Liver (tissue), 9 donors: ENCODE results near the gene PKHD1. TPM values are rescaled to one million over a fixed set of nuclear protein-coding genes. Genes with fewer than 3 reads are reported as not detected.
A peak's percentile ranks its signal among the peaks of the same experiment; 100 is the strongest.

Experiments
- DNase-seq: peaks from one replicate; pipeline ENCODE4 v3.0.0-alpha.2; 2017; ENCODE audit warnings: low spot score
- H3K27ac ChIP-seq, 2 donors: one replicate each; pipeline ENCODE4 v1.7.0; 2013; ENCODE audit warnings: inconsistent platforms in 2 of 2, low read length in 2 of 2, control low read depth in 1 of 2, low read depth in 1 of 2, mild to moderate bottlenecking in 1 of 2
- H3K27me3 ChIP-seq, 4 donors: one replicate each; pipeline versions ENCODE4 v1.6.1 to v1.7.0; 2013; ENCODE audit warnings: low read length in 3 of 4, inconsistent platforms in 1 of 4, mild to moderate bottlenecking in 1 of 4, moderate library complexity in 1 of 4; ENCODE audit not compliant: control insufficient read depth in 4 of 4, insufficient read depth in 4 of 4
- H3K36me3 ChIP-seq, 4 donors: one replicate each; pipeline versions ENCODE4 v1.6.1 to v1.7.0; 2013; ENCODE audit warnings: low read length in 3 of 4, mild to moderate bottlenecking in 3 of 4, low read depth in 1 of 4, moderate library complexity in 1 of 4; ENCODE audit not compliant: control insufficient read depth in 4 of 4, insufficient read depth in 3 of 4
- H3K4me1 ChIP-seq, 4 donors: one replicate each; pipeline versions ENCODE4 v1.6.1 to v1.7.0; 2013; ENCODE audit warnings: low read length in 3 of 4, mild to moderate bottlenecking in 3 of 4, moderate library complexity in 1 of 4; ENCODE audit not compliant: control insufficient read depth in 4 of 4, insufficient read depth in 4 of 4
- H3K4me3 ChIP-seq, 3 donors: one replicate each; pipeline versions ENCODE4 v1.6.1 to v1.7.0; 2013; ENCODE audit warnings: low read length in 3 of 3, control low read depth in 1 of 3, low read depth in 1 of 3, mild to moderate bottlenecking in 1 of 3
- H3K9ac ChIP-seq, 2 donors: one replicate each; pipeline ENCODE4 v1.7.0; 2013; ENCODE audit warnings: low read length in 2 of 2, mild to moderate bottlenecking in 2 of 2, moderate library complexity in 2 of 2, control low read depth in 1 of 2, low read depth in 1 of 2
- H3K9me3 ChIP-seq, 4 donors: one replicate each; pipeline versions ENCODE4 v1.6.1 to v1.7.0; 2013; ENCODE audit warnings: low read length in 3 of 4; ENCODE audit not compliant: control insufficient read depth in 4 of 4
- EGR1 ChIP-seq, 2 donors: IDR thresholded peaks; 2 replicates each; pipeline ENCODE4 v1.6.1; 2016 to 2018; ENCODE audit warnings: antibody characterized with exemption in 2 of 2, low read depth in 2 of 2
- FOXA1 ChIP-seq: IDR thresholded peaks from 2 replicates; pipeline ENCODE4 v1.6.1; 2016; ENCODE audit warnings: antibody characterized with exemption
- FOXA2 ChIP-seq: IDR thresholded peaks from 2 replicates; pipeline ENCODE4 v1.6.1; 2016; ENCODE audit warnings: antibody characterized with exemption
- GABPA ChIP-seq, 2 donors: IDR thresholded peaks in 1 of 2; conservative IDR thresholded peaks in 1 of 2; 2 replicates each; pipeline ENCODE4 v1.6.1; 2016; ENCODE audit warnings: antibody characterized with exemption in 2 of 2, mild to moderate bottlenecking in 1 of 2, moderate library complexity in 1 of 2
- HNF4A ChIP-seq, 2 donors: conservative IDR thresholded peaks; 2 replicates each; pipeline ENCODE4 v1.6.1; 2016; ENCODE audit warnings: antibody characterized with exemption in 2 of 2, mild to moderate bottlenecking in 2 of 2
- HNF4G ChIP-seq: IDR thresholded peaks from 2 replicates; pipeline ENCODE4 v1.6.1; 2016; ENCODE audit warnings: antibody characterized with exemption
- JUND ChIP-seq, 2 donors: IDR thresholded peaks; 2 replicates each; pipeline ENCODE4 v1.6.1; 2016; ENCODE audit warnings: antibody characterized with exemption in 2 of 2
- NR2F2 ChIP-seq: IDR thresholded peaks from 2 replicates; pipeline ENCODE4 v1.6.1; 2016; ENCODE audit warnings: antibody characterized with exemption
- RAD21 ChIP-seq, 2 donors: IDR thresholded peaks; 2 replicates each; pipeline ENCODE4 v1.6.1; 2016; ENCODE audit warnings: antibody characterized with exemption in 2 of 2, mild to moderate bottlenecking in 2 of 2
- RXRA ChIP-seq, 2 donors: IDR thresholded peaks; 2 replicates each; pipeline ENCODE4 v1.6.1; 2017 to 2018; ENCODE audit warnings: antibody characterized with exemption in 2 of 2, mild to moderate bottlenecking in 1 of 2
- SP1 ChIP-seq: IDR thresholded peaks from 2 replicates; pipeline ENCODE4 v1.6.1; 2018; ENCODE audit warnings: antibody characterized with exemption, mild to moderate bottlenecking
- TAF1 ChIP-seq: conservative IDR thresholded peaks from 2 replicates; pipeline ENCODE4 v1.6.1; 2016; ENCODE audit warnings: antibody characterized with exemption, mild to moderate bottlenecking
- YY1 ChIP-seq: IDR thresholded peaks from 2 replicates; pipeline ENCODE4 v1.6.1; 2016; ENCODE audit warnings: antibody characterized with exemption, mild to moderate bottlenecking
- WGBS: extraction: QIAGEN DNeasy Blood & Tissue Kit; methylation state at CpG from one replicate; pipeline ENCODE4 v1.1.7; 2013; 5-methylcytosine and 5-hydroxymethylcytosine counted together
- polyA plus RNA-seq, 2 donors: library from polyadenylated mRNA; stranded (reverse) in 1 of 2; unstranded in 1 of 2; fragments of 200-250 nt in 1 of 2; fragments of >200 nt in 1 of 2; fragmentation: Nextera tagmentation in 1 of 2; extraction: Ambion mirVana in 1 of 2; gene quantifications; one replicate each; pipeline versions ENCODE4 v1.2.1 to v1.2.3, GENCODE V29; 2013 to 2015
- total RNA-seq, 2 donors: library from RNA; depleted of rRNA; stranded (reverse); fragments of >200 nt; gene quantifications; one replicate each; pipeline ENCODE4 v1.2.3, GENCODE V29; 2014
- TF ChIP-seq, protein P1 (sequence below): fragments of 150-350 bp; IDR thresholded peaks from 2 replicates; pipeline ENCODE4 v1.5.1; 2017; ENCODE audit warnings: improper control_type of control experiment, low read depth, low read length; ENCODE audit not compliant: missing input control
- TF ChIP-seq, protein P2 (sequence below): IDR thresholded peaks from 2 replicates; pipeline ENCODE4 v1.6.1; 2016; ENCODE audit warnings: antibody characterized with exemption, mild to moderate bottlenecking
- TF ChIP-seq, protein P3 (sequence below): IDR thresholded peaks from 2 replicates; pipeline ENCODE4 v1.6.1; 2016; ENCODE audit warnings: antibody characterized with exemption
- donor health status: healthy.
- donor health status: healthy.
- donor health status: healthy.
- donor health status: healthy.
- donor health status: healthy.

The PKHD1 gene
- total and polyA plus RNA-seq, 4 donors, result 0.45 to 10.6 (median 3.2) TPM

DNA sequence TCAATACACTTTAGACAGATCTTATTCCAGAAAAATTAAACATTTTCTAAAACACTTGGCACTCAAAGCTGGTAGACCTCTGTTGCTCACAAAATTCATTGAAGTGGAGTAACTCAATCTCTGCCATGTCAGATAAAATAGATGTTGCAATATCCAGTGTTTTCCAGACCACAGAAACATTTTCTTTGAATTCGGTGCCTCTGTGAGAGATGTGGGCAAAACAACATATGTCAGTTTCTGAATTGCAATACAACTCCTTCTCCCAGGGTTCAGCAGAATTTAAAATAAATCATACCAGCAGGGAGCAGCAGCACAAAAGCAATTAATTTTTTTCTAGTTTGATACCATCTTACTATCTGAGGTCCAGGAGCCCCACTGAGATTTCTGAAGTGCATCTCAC is 11.3 kb upstream of the PKHD1 start:
- no peak for DNase-seq
- Histone ChIP-seq H3K27me3 (no peaks in the 10 kb centered on the region), H3K27ac (no peak overlapping the region)

DNA sequence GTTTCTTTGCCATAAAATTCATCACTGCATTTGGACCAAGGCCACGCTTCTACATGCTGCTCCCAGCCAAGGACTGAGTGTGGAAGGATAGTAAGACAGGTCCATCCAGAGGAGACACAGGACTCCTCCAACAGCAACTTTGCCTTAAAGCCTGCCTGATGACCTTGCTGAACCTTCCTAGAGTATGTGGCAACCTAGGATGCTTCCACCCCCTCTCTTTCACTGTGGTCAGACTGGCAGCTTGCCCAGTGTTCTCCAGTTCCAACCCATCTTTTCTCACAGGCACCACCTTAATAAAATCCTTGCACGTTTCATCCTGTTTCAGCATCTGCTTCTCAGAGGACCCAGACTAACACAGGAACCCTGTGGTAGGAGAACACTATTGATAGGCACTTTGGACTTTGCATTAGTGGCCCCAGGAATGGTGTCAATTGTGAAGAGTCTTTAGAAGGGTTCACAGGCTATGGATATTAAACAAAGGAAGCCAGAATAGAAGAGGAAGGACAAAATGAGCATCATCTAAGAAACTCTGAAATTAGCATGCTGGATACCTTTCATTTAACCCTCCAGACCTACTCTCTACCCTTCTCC is 2.4 kb upstream of the PKHD1 start:
- 59% methylated on average over 2 of the region's 2 CpGs for whole genome bisulfite sequencing
- Histone ChIP-seq H3K27ac (no peak overlapping the region), H3K4me1 (peaks cover 0 to 19% (median 7%) of the 10 kb centered on the region in 4 donors), H3K36me3 (no peaks in the 10 kb centered on the region), H3K9ac (no peak overlapping the region), H3K27me3 (no peaks in the 10 kb centered on the region), H3K9me3 (no peaks in the 10 kb centered on the region), H3K4me3 (no peak overlapping the region)
- DNase-seq, result no peak
- TF ChIP-seq EGR1 (IDR thresholded peaks at IDR 0.05; ENCODE audit: low read depth in 2 of 2) (peak in 1 of 2 donors; percentile 48), TAF1 (no peak), HNF4A (conservative IDR thresholded peaks at IDR 0.05) (peak; percentile 62 to 67), RXRA (IDR thresholded peaks at IDR 0.05) (peak; percentile 54 to 67)

More for the DNA sequence above, 11.3 kb upstream of the PKHD1 start:
- Histone ChIP-seq H3K4me3 (no peak overlapping the region), H3K36me3 (no peaks in the 10 kb centered on the region), H3K9me3 (no peaks in the 10 kb centered on the region), H3K4me1 (no peaks in the 10 kb centered on the region), H3K9ac (no peak overlapping the region)
- WGBS, result 24% methylated on average over 1 of the region's 1 CpG
- TF ChIP-seq, protein P1, sequence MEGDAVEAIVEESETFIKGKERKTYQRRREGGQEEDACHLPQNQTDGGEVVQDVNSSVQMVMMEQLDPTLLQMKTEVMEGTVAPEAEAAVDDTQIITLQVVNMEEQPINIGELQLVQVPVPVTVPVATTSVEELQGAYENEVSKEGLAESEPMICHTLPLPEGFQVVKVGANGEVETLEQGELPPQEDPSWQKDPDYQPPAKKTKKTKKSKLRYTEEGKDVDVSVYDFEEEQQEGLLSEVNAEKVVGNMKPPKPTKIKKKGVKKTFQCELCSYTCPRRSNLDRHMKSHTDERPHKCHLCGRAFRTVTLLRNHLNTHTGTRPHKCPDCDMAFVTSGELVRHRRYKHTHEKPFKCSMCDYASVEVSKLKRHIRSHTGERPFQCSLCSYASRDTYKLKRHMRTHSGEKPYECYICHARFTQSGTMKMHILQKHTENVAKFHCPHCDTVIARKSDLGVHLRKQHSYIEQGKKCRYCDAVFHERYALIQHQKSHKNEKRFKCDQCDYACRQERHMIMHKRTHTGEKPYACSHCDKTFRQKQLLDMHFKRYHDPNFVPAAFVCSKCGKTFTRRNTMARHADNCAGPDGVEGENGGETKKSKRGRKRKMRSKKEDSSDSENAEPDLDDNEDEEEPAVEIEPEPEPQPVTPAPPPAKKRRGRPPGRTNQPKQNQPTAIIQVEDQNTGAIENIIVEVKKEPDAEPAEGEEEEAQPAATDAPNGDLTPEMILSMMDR, result peak; percentile 38
- TF ChIP-seq JUND (IDR thresholded peaks at IDR 0.05) (no peak), RAD21 (IDR thresholded peaks at IDR 0.05) (peak; percentile 67 to 70)
- TF ChIP-seq, protein P2, sequence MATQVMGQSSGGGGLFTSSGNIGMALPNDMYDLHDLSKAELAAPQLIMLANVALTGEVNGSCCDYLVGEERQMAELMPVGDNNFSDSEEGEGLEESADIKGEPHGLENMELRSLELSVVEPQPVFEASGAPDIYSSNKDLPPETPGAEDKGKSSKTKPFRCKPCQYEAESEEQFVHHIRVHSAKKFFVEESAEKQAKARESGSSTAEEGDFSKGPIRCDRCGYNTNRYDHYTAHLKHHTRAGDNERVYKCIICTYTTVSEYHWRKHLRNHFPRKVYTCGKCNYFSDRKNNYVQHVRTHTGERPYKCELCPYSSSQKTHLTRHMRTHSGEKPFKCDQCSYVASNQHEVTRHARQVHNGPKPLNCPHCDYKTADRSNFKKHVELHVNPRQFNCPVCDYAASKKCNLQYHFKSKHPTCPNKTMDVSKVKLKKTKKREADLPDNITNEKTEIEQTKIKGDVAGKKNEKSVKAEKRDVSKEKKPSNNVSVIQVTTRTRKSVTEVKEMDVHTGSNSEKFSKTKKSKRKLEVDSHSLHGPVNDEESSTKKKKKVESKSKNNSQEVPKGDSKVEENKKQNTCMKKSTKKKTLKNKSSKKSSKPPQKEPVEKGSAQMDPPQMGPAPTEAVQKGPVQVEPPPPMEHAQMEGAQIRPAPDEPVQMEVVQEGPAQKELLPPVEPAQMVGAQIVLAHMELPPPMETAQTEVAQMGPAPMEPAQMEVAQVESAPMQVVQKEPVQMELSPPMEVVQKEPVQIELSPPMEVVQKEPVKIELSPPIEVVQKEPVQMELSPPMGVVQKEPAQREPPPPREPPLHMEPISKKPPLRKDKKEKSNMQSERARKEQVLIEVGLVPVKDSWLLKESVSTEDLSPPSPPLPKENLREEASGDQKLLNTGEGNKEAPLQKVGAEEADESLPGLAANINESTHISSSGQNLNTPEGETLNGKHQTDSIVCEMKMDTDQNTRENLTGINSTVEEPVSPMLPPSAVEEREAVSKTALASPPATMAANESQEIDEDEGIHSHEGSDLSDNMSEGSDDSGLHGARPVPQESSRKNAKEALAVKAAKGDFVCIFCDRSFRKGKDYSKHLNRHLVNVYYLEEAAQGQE, result no peak

DNA sequence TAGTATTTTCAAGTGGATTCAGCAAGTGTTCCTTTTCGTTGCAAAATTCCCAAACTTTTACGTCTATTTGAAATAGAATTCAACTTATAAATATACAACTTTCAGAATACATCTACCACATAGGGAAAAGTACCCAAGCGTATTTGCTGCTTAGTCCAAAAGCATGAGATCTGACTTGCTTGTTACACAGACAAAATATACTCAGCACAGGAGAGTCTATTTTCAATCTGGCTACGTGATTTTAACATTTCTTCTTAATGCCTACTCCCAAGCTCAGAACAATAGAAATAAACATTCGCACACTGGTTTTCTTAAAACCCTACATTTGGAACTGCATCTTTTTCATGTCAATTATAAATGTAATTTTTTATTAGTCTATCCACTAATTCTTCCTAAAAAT is 672 bp downstream of the PKHD1 start:
- Histone ChIP-seq H3K27me3 (no peaks in the 10 kb centered on the region), H3K4me3 (peak overlapping the region; percentile 25 to 56 (median 49)), H3K9ac (peak overlapping the region in 1 of 2 donors; percentile 91), H3K36me3 (no peaks in the 10 kb centered on the region), H3K4me1 (peaks cover 0 to 19% (median 7%) of the 10 kb centered on the region in 4 donors), H3K27ac (peak overlapping the region; percentile 68 to 83), H3K9me3 (no peaks in the 10 kb centered on the region)
- TF ChIP-seq FOXA2 (no peak), RAD21 (IDR thresholded peaks at IDR 0.05) (no peak), TAF1 (no peak), HNF4G (no peak), JUND (IDR thresholded peaks at IDR 0.05) (no peak), YY1 (no peak), EGR1 (IDR thresholded peaks at IDR 0.05; ENCODE audit: low read depth in 2 of 2) (no peak), NR2F2 (no peak), RXRA (IDR thresholded peaks at IDR 0.05) (no peak), HNF4A (conservative IDR thresholded peaks at IDR 0.05) (no peak), GABPA (IDR thresholded peaks at IDR 0.05 in 1 of 2, conservative IDR thresholded peaks at IDR 0.05 in 1 of 2) (no peak), SP1 (no peak), FOXA1 (no peak)
- TF ChIP-seq, protein P2, result no peak
- TF ChIP-seq, protein P3, sequence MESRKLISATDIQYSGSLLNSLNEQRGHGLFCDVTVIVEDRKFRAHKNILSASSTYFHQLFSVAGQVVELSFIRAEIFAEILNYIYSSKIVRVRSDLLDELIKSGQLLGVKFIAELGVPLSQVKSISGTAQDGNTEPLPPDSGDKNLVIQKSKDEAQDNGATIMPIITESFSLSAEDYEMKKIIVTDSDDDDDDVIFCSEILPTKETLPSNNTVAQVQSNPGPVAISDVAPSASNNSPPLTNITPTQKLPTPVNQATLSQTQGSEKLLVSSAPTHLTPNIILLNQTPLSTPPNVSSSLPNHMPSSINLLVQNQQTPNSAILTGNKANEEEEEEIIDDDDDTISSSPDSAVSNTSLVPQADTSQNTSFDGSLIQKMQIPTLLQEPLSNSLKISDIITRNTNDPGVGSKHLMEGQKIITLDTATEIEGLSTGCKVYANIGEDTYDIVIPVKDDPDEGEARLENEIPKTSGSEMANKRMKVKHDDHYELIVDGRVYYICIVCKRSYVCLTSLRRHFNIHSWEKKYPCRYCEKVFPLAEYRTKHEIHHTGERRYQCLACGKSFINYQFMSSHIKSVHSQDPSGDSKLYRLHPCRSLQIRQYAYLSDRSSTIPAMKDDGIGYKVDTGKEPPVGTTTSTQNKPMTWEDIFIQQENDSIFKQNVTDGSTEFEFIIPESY, result no peak
- DNase-seq, result no peak
- 42% methylated on average over 5 of the region's 5 CpGs for WGBS
